NCI-H2196 (cell line): ENCODE measurements around the gene CDKL2.

Source experiments
- DNase-seq: peaks from one replicate; lab custom pipeline; 2025; ENCODE audit not compliant: unreplicated experiment; lab: John Stamatoyannopoulos, UW

Gene CDKL2

GRCh38 chr4:75643651-75644050 lies 13.3 kb upstream of the CDKL2 start:
- no peak for DNase-seq

GRCh38 chr4:75639124-75639695 lies 8.9 kb upstream of the CDKL2 start:
- no peak for DNase-seq

- DNase-seq = no peak
Observed at GRCh38 chr4:75637827-75638226, 7.5 kb upstream of the CDKL2 start.

- DNase-seq = no peak
Observed at GRCh38 chr4:75637176-75637575, 6.8 kb upstream of the CDKL2 start.

- DNase-seq = no peak
Observed at GRCh38 chr4:75634951-75635350, 4.6 kb upstream of the CDKL2 start.

- no peak for DNase-seq
Observed at GRCh38 chr4:75634281-75634680, 4.0 kb upstream of the CDKL2 start.

- DNase-seq = no peak
Observed at GRCh38 chr4:75633846-75634245, 3.5 kb upstream of the CDKL2 start.

- no peak for DNase-seq
Observed at GRCh38 chr4:75630937-75631329, 605 bp upstream of the CDKL2 start.

- no peak for DNase-seq
Observed at GRCh38 chr4:75629239-75629638, 1.1 kb downstream of the CDKL2 start.

- DNase-seq = no peak
Observed at GRCh38 chr4:75623026-75623425, 7.3 kb downstream of the CDKL2 start.

GRCh38 chr4:75621715-75622114 lies 8.6 kb downstream of the CDKL2 start:
- no peak for DNase-seq

- DNase-seq = no peak
Observed at GRCh38 chr4:75612306-75612705, 18.0 kb downstream of the CDKL2 start.

- DNase-seq = no peak
Observed at GRCh38 chr4:75605928-75606327, 24.4 kb downstream of the CDKL2 start.

GRCh38 chr4:75599647-75600046 lies 30.7 kb downstream of the CDKL2 start:
- no peak for DNase-seq

- DNase-seq = no peak
Observed at GRCh38 chr4:75598390-75598789, 31.9 kb downstream of the CDKL2 start.

- no peak for DNase-seq
Observed at GRCh38 chr4:75596061-75596460, 34.3 kb downstream of the CDKL2 start.

GRCh38 chr4:75593393-75593792 lies 36.9 kb downstream of the CDKL2 start:
- no peak for DNase-seq

- no peak for DNase-seq
Observed at GRCh38 chr4:75584067-75584466, 46.3 kb downstream of the CDKL2 start.

- DNase-seq = no peak
Observed at GRCh38 chr4:75567725-75568124, 62.6 kb downstream of the CDKL2 start.

- DNase-seq = no peak
Observed at GRCh38 chr4:75566911-75567310, 63.4 kb downstream of the CDKL2 start.

GRCh38 chr4:75565481-75565880 lies 64.8 kb downstream of the CDKL2 start:
- DNase-seq = no peak

- DNase-seq = no peak
Observed at GRCh38 chr4:75564023-75564422, 66.3 kb downstream of the CDKL2 start.

- no peak for DNase-seq
Observed at GRCh38 chr4:75561789-75562188, 68.5 kb downstream of the CDKL2 start.

GRCh38 chr4:75557696-75558095 lies 72.6 kb downstream of the CDKL2 start:
- no peak for DNase-seq
